ENCODE data around the gene SAMD9L. TPM values are rescaled to one million over a fixed set of nuclear protein-coding genes. Genes with fewer than 3 reads are reported as not detected.

The SAMD9L gene
- total and polyA plus RNA-seq, 2 of the 4 experiments (the other 2 are of a cell fraction) = 1.9 to 4.1 TPM

DNA sequence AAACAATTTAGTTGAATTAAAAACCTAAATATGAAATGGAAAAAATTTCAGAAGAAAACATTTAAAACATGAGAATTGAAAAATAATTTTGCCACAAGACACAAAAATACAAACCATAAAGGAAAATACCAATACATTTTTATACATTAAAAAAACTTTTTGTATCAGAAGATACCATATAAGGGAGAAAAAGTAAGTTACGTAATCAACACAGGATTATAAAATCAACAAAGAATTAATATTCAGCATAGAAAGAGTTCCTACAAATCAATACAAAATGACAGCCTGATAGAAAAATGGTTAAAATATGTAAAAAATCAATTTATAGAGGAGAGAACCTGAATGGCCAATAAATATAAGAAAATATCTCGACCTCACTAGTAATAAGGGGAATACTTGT, 16.6 kb upstream of the SAMD9L start:
- Histone ChIP-seq H3K23ac (ENCODE audit: low read depth, low read length) (no peak overlapping the region), H3K4ac (ENCODE audit: low read depth, low read length) (no peak overlapping the region), H2BK120ac (ENCODE audit: low read depth, low read length) (no peak overlapping the region), H4K5ac (ENCODE audit: low read depth, low read length) (no peak overlapping the region), H4K8ac (ENCODE audit: low read depth in 2 of 2, low read length in 2 of 2) (no peak overlapping the region), H3K36me3 (ENCODE audit: control insufficient read depth, insufficient read depth, low read length) (no peaks in the 10 kb centered on the region), H2AK5ac (ENCODE audit: low read depth, low read length) (no peak overlapping the region), H3K14ac (replicated peaks; ENCODE audit: low read depth, low read length) (no peak overlapping the region), H3K4me2 (ENCODE audit: low read depth, low read length) (no peak overlapping the region), H2BK5ac (ENCODE audit: low read depth, low read length, poor library complexity, severe bottlenecking) (no peak overlapping the region), H2AK9ac (replicated peaks; ENCODE audit: low read depth, low read length, poor library complexity) (no peak overlapping the region), H3K9me1 (ENCODE audit: insufficient read depth, low read length) (no peaks in the 10 kb centered on the region), H4K91ac (ENCODE audit: insufficient read depth, low read depth, low read length) (no peak overlapping the region), H4K20me1 (ENCODE audit: insufficient read depth, low read length) (no peaks in the 10 kb centered on the region), H2BK15ac (ENCODE audit: low read depth, low read length) (no peak overlapping the region), H3K9ac (ENCODE audit: low read depth, low read length) (no peak overlapping the region), H3K4me1 (ENCODE audit: control insufficient read depth, insufficient read depth, low read length) (no peaks in the 10 kb centered on the region; the same call in 1 of the 2 replicates), H3K56ac (ENCODE audit: extremely low read depth, insufficient read depth, low read length) (no peak overlapping the region), H2AFZ (replicated peaks; ENCODE audit: low read length, poor library complexity) (no peak overlapping the region), H3K79me1 (ENCODE audit: low read depth in 1 of 2, low read length in 2 of 2) (no peaks in the 10 kb centered on the region), H3K4me3 (ENCODE audit: insufficient read depth, low read depth, low read length) (no peak overlapping the region), H2BK20ac (ENCODE audit: low read depth, low read length) (no peak overlapping the region), H3K27me3 (ENCODE audit: control insufficient read depth, insufficient read depth, low read length) (no peaks in the 10 kb centered on the region; the same call in 1 of the 2 replicates), H3K18ac (ENCODE audit: low read depth, low read length) (no peak overlapping the region), H3K9me3 (ENCODE audit: control insufficient read depth, insufficient read depth, low read length) (peaks cover 3% of the 10 kb centered on the region; the same call in 1 of the 2 replicates), H3K27ac (ENCODE audit: insufficient read depth, low read length) (no peak overlapping the region)
- no TSS peak for BruUV-seq (replicated peaks)
- TF ChIP-seq RCOR1 (IDR thresholded peaks at IDR 0.05; ENCODE audit: insufficient replicate concordance, low read length) (no peak), CEBPB (IDR thresholded peaks at IDR 0.05; ENCODE audit: low read depth, low read length) (peak; percentile 48)
- intact Hi-C loops (cut with micrococcal nuclease) = no loop called here
- CTCF ChIA-PET = no interaction called here
- no peak for ATAC-seq (ENCODE audit: low read depth)
- no CpG with 5 or more reads among the region's 2 CpGs for WGBS, 2 experiments (ENCODE audit: extremely low coverage in 2 of 2, insufficient read length in 1 of 2)
- dilution Hi-C loops (cut with HindIII; ENCODE audit: low sequenced_read_pairs, unreplicated experiment) = no loop called here
- in situ Hi-C loops (cut with MboI; ENCODE audit: low sequenced_read_pairs) = no loop called here
- POLR2A ChIA-PET (ENCODE audit: unreplicated experiment) = no interaction called here
- DNase-seq = no peak

Data from IMR-90 (cell line).